DOHH2 (cell line): ENCODE data around the gene TMEM69.

Source experiments
- H3F3A ChIP-seq: fragments of 200-600 bp; sonication (generic), shearing (Covaris generic); 2 replicates; pipeline ENCODE4 v1.6.0; 2016; ENCODE audit warnings: antibody characterized with exemption, mild to moderate bottlenecking; ENCODE audit not compliant: control insufficient read depth, insufficient read depth
- H3K27ac ChIP-seq: fragments of 200-600 bp; sonication (generic); 2 replicates; pipeline ENCODE4 v1.5.1; 2014; ENCODE audit warnings: low read depth, mild to moderate bottlenecking, low read length, moderate library complexity
- H3K27me3 ChIP-seq: fragments of 200-600 bp; sonication (generic); 2 replicates; pipeline ENCODE4 v1.6.1; 2014; ENCODE audit warnings: mild to moderate bottlenecking, low read length, mixed read lengths; ENCODE audit not compliant: control insufficient read depth
- H3K36me3 ChIP-seq: fragments of 200-600 bp; sonication (generic); 2 replicates; pipeline ENCODE4 v1.6.1; 2014; ENCODE audit warnings: mild to moderate bottlenecking, low read length, moderate library complexity, mixed read lengths; ENCODE audit not compliant: control insufficient read depth
- H3K4me1 ChIP-seq: fragments of 200-600 bp; sonication (generic); 2 replicates; pipeline ENCODE4 v1.6.1; 2014; ENCODE audit warnings: mild to moderate bottlenecking, low read length, mixed read lengths; ENCODE audit not compliant: control insufficient read depth
- H3K4me2 ChIP-seq: fragments of 200-600 bp; sonication (generic); 2 replicates; pipeline ENCODE4 v1.6.0; 2014; ENCODE audit warnings: mild to moderate bottlenecking, low read length, moderate library complexity
- H3K4me3 ChIP-seq: fragments of 200-600 bp; sonication (generic); 2 replicates; pipeline ENCODE4 v1.5.1; 2014; ENCODE audit warnings: mild to moderate bottlenecking, low read length, mixed read lengths
- H3K79me2 ChIP-seq: fragments of 200-600 bp; sonication (generic); 2 replicates; pipeline ENCODE4 v1.6.1; 2014; ENCODE audit warnings: mild to moderate bottlenecking, low read length, mixed read lengths; ENCODE audit not compliant: control insufficient read depth
- H3K9me2 ChIP-seq: fragments of 200-600 bp; sonication (generic); replicated peaks from 2 replicates; pipeline ENCODE4 v1.6.1; 2014; ENCODE audit warnings: mild to moderate bottlenecking, low read length, mixed read lengths; ENCODE audit not compliant: control insufficient read depth
- H3K9me3 ChIP-seq: fragments of 200-600 bp; sonication (generic); 2 replicates; pipeline ENCODE4 v1.6.1; 2014; ENCODE audit warnings: antibody characterized with exemption, low read length, mixed read lengths; ENCODE audit not compliant: control insufficient read depth, insufficient read depth
- H4K20me1 ChIP-seq: fragments of 200-600 bp; sonication (generic); 2 replicates; pipeline ENCODE4 v1.6.0; 2014; ENCODE audit warnings: low read depth, mild to moderate bottlenecking, antibody characterized with exemption, low read length, moderate library complexity; ENCODE audit not compliant: control insufficient read depth, insufficient read depth
- CTCF ChIP-seq: fragments of 200-600 bp; sonication (generic); IDR thresholded peaks from one replicate; pipeline ENCODE4 v1.5.1; 2014; ENCODE audit warnings: antibody characterized with exemption, mild to moderate bottlenecking, low read depth, low read length; ENCODE audit not compliant: poor library complexity, severe bottlenecking
- EZH2phosphoT487 ChIP-seq: fragments of 200-600 bp; sonication (generic); IDR thresholded peaks from 2 replicates; pipeline ENCODE4 v1.6.1; 2017; ENCODE audit warnings: borderline replicate concordance, mild to moderate bottlenecking, antibody characterized with exemption, low read length, moderate library complexity, mixed read lengths

The TMEM69 gene

GRCh38 chr1:45718289-45718688 is 30.3 kb downstream of the TMEM69 start:
- no peak overlapping the region for H3K27ac ChIP-seq
- H3K4me3 ChIP-seq = no peak overlapping the region

DNA sequence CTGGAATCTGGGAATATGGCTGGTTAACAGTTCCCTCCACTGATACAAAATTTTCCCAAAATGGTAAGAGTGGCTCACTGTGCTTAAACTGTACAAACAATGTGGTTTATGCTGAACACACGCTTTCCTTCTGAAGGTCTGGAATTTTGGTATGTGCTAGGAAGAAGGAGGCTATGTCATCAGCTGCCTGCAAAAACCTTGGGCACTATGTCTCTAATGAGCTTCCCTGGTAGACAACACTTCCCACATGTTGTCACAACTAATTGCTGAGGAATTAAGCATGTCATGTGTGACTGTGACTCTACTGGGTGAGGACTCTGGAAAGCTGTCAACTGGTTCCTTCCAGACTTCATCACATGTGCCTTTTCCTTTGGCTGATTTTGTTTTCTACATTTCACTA is 33.2 kb downstream of the TMEM69 start:
- Histone ChIP-seq H3K79me2 (no peaks in the 10 kb centered on the region), H3K27me3 (no peaks in the 10 kb centered on the region), H3K9me2 (no peaks in the 10 kb centered on the region), H3K4me1 (no peaks in the 10 kb centered on the region), H3K4me2 (no peak overlapping the region), H3F3A (peaks cover 9% of the 10 kb centered on the region), H3K9me3 (no peaks in the 10 kb centered on the region), H4K20me1 (no peaks in the 10 kb centered on the region), H3K27ac (no peak overlapping the region), H3K36me3 (no peaks in the 10 kb centered on the region), H3K4me3 (no peak overlapping the region)
- TF ChIP-seq EZH2phosphoT487 (no peak), CTCF (no peak)

More at GRCh38 chr1:45718289-45718688, 30.3 kb downstream of the TMEM69 start:
- H3K79me2 ChIP-seq = no peaks in the 10 kb centered on the region
- H3K36me3 ChIP-seq = no peaks in the 10 kb centered on the region
- no peaks in the 10 kb centered on the region for H3K9me3 ChIP-seq
- no peaks in the 10 kb centered on the region for H3K27me3 ChIP-seq
- no peak for TF ChIP-seq EZH2phosphoT487
- no peak for TF ChIP-seq CTCF
- no peaks in the 10 kb centered on the region for H3K4me1 ChIP-seq
- H3K9me2 ChIP-seq = no peaks in the 10 kb centered on the region
- peaks cover 6% of the 10 kb centered on the region for H3F3A ChIP-seq
- H3K4me2 ChIP-seq = no peak overlapping the region
- no peaks in the 10 kb centered on the region for H4K20me1 ChIP-seq

DNA sequence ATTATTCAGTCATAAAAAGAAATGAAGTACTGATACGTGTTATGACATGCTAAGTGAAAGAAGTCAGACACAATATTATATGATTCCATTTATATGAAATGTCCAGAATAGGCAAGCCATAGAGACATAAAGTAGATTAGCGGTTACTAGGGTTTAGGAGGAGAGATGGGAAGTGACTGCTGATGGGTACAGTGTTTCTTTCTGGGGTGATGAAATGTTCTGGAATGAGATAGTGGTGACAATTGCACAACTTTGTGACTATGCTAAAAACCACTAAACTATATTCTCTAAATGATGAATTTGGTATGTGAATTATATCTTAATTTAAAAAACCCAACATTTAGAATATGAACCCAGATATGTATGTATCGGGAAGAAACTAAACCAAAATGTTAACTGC is 34.8 kb downstream of the TMEM69 start:
- Histone ChIP-seq H3K4me3 (no peak overlapping the region), H3K27me3 (no peaks in the 10 kb centered on the region), H3K4me2 (no peak overlapping the region), H3K9me2 (no peaks in the 10 kb centered on the region), H4K20me1 (no peaks in the 10 kb centered on the region), H3F3A (peaks cover 12% of the 10 kb centered on the region), H3K27ac (no peak overlapping the region), H3K9me3 (no peaks in the 10 kb centered on the region), H3K79me2 (no peaks in the 10 kb centered on the region), H3K4me1 (no peaks in the 10 kb centered on the region), H3K36me3 (no peaks in the 10 kb centered on the region)
- no peak for TF ChIP-seq CTCF
- TF ChIP-seq EZH2phosphoT487 = no peak
